PFSK-1 (cell line): ENCODE results near the gene LIMS2.

Experiments used
- POLR2AphosphoS5 ChIP-seq: IDR thresholded peaks from 2 replicates; pipeline ENCODE4 v1.6.1; 2012; ENCODE audit warnings: low read depth, mild to moderate bottlenecking, control low read depth, low read length, moderate library complexity
- REST ChIP-seq, 2 experiments: IDR thresholded peaks; 2 replicates each; pipeline versions ENCODE4 v1.6.1 to v1.8.0; 2011 to 2012; ENCODE audit warnings: low read depth in 2 of 2, low read length in 2 of 2, control low read depth in 1 of 2, inconsistent platforms in 1 of 2, mild to moderate bottlenecking in 1 of 2, moderate library complexity in 1 of 2; ENCODE audit not compliant: insufficient read depth in 1 of 2
- TAF1 ChIP-seq: IDR thresholded peaks from 2 replicates; pipeline ENCODE4 v1.6.1; 2012; ENCODE audit warnings: low read length, control low read depth, borderline replicate concordance; ENCODE audit not compliant: insufficient read depth

- no peak for TF ChIP-seq POLR2AphosphoS5
- no peak for TF ChIP-seq REST (IDR thresholded peaks at IDR 0.05; ENCODE audit: insufficient read depth in 1 of 2, low read depth in 2 of 2, low read length in 2 of 2)
- no peak for TF ChIP-seq TAF1
Observed at GRCh38 chr2:127645026-127645394, 30.3 kb downstream of the LIMS2 start.
